H1 (cell line): ENCODE results near the gene ARHGAP10. TPM values are rescaled to one million over a fixed set of nuclear protein-coding genes. Genes with fewer than 3 reads are reported as not detected.

Experiments used
- BCL11A ChIP-seq, 2 experiments: IDR thresholded peaks; one replicate each; pipeline ENCODE4 v1.6.1; 2011; ENCODE audit warnings: low read depth in 2 of 2, low read length in 2 of 2, mild to moderate bottlenecking in 2 of 2
- EP300 ChIP-seq, 2 experiments: IDR thresholded peaks; 1 replicate in 1 of 2; 2 replicates in 1 of 2; pipeline ENCODE4 v1.6.1; 2011 to 2012; ENCODE audit warnings: low read depth in 2 of 2, low read length in 2 of 2, mild to moderate bottlenecking in 2 of 2, borderline replicate concordance in 1 of 2, inconsistent platforms in 1 of 2, moderate library complexity in 1 of 2
- GABPA ChIP-seq: IDR thresholded peaks from 2 replicates; pipeline ENCODE4 v1.6.1; 2011; ENCODE audit warnings: mild to moderate bottlenecking, low read length, moderate library complexity, borderline replicate concordance; ENCODE audit not compliant: insufficient read depth
- polyA plus RNA-seq, 7 experiments: library from polyadenylated mRNA; depleted of rRNA in 3 of 7; stranded (reverse) in 5 of 7; unstranded in 2 of 7; fragments of >200 nt in 5 of 7; fragments of 200-250 nt in 2 of 7; gene quantifications; 1 replicate in 5 of 7; 2 replicates in 1 of 7; 4 replicates in 1 of 7; pipeline versions ENCODE4 v1.2.1 to v1.2.3, GENCODE V29; 2011 to 2013; ENCODE audit warnings: missing spikeins in 2 of 7, mixed read lengths in 2 of 7
- total RNA-seq: library from RNA; stranded (reverse); fragmentation: NEBNext Ultra II Directional; extraction: Animal tissue kit (Norgen Biotek cat#: 25700); gene quantifications from 2 replicates; pipeline ENCODE4 v1.2.1, GENCODE V29; 2021

ARHGAP10 gene
- total and polyA plus RNA-seq, 2 of the 8 experiments (the other 6 are each of a cell fraction or from before 2014, with no cell fraction given), result 3.7 to 6.1 TPM

DNA sequence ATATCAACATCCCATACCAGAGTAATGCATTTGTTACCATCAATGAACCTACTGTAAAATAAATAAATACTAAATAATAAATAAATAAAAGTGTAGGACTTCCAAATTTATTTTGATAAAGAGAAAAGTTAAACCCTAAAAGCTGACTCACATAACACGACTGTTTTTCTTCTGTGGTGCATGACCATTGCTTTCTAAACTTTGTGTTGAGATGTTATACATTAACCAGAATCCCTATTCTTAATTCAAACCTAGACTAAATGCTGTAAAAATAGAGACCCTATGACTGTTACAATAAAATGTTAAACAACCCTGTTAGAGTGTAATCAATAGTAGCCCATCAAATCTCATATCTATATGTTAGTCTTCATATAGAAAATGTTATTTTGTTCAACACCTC, 27.0 kb upstream of the ARHGAP10 start (continued):
- TF ChIP-seq EP300 (IDR thresholded peaks at IDR 0.05; ENCODE audit: borderline replicate concordance in 1 of 2, low read depth in 2 of 2, low read length in 2 of 2) (no peak), GABPA (no peak), BCL11A (IDR thresholded peaks at IDR 0.05; ENCODE audit: low read depth in 2 of 2, low read length in 2 of 2) (no peak)
- TF ChIP-seq, all 59 proteins: peak for 0
